Measurements from ENCODE around the gene RETREG1. TPM values are rescaled to one million over a fixed set of nuclear protein-coding genes. Genes with fewer than 3 reads are reported as not detected.

The RETREG1 gene
- total RNA-seq, 4 donors from 2014 or later, result 0.51 to 12.5 (median 4.5) TPM

- Histone ChIP-seq H3K27ac (no peak overlapping the region), H3K4me3 (no peak overlapping the region), H3K9me3 (no peaks in the 10 kb centered on the region), H3K4me1 (no peaks in the 10 kb centered on the region), H3K27me3 (no peaks in the 10 kb centered on the region), H3K36me3 (no peaks in the 10 kb centered on the region)
- intact Hi-C loops (cut with DNase I; ENCODE audit: low total_unique reads), result no loop called here
- no peak for TF ChIP-seq CTCF (IDR thresholded peaks at IDR 0.05)
- no peak for TF ChIP-seq POLR2A (IDR thresholded peaks at IDR 0.05)
- DNase-seq, result no peak
These were observed 27.6 kb upstream of the RETREG1 start for GRCh38 chr5:16644301-16644889.

- Histone ChIP-seq H3K36me3 (no peaks in the 10 kb centered on the region), H3K27me3 (no peaks in the 10 kb centered on the region), H3K4me3 (no peak overlapping the region), H3K27ac (no peak overlapping the region), H3K9me3 (no peaks in the 10 kb centered on the region), H3K4me1 (no peaks in the 10 kb centered on the region)
- DNase-seq, result no peak
- intact Hi-C loops (cut with DNase I; ENCODE audit: low total_unique reads), result no loop called here
- no peak for TF ChIP-seq CTCF (IDR thresholded peaks at IDR 0.05)
These were observed 26.1 kb upstream of the RETREG1 start for GRCh38 chr5:16642867-16643266.

GRCh38 chr5:16639206-16639605, 22.4 kb upstream of the RETREG1 start:
- Histone ChIP-seq H3K36me3 (no peaks in the 10 kb centered on the region), H3K9me3 (no peaks in the 10 kb centered on the region), H3K4me3 (no peak overlapping the region), H3K4me1 (no peaks in the 10 kb centered on the region), H3K27me3 (no peaks in the 10 kb centered on the region), H3K27ac (no peak overlapping the region)
- DNase-seq, result no peak
- TF ChIP-seq POLR2A (IDR thresholded peaks at IDR 0.05) (no peak), CTCF (IDR thresholded peaks at IDR 0.05) (no peak)
- intact Hi-C loops (cut with DNase I; ENCODE audit: low total_unique reads), result no loop called here

- intact Hi-C loops (cut with DNase I; ENCODE audit: low total_unique reads), result no loop called here
- H3K4me1 ChIP-seq, result no peaks in the 10 kb centered on the region
- DNase-seq, result no peak
- H3K9me3 ChIP-seq, result no peaks in the 10 kb centered on the region
- no peak for TF ChIP-seq CTCF (IDR thresholded peaks at IDR 0.05)
- TF ChIP-seq POLR2A (IDR thresholded peaks at IDR 0.05), result no peak
- H3K27me3 ChIP-seq, result no peaks in the 10 kb centered on the region
- H3K4me3 ChIP-seq, result no peak overlapping the region
- no peak overlapping the region for H3K27ac ChIP-seq
- H3K36me3 ChIP-seq, result no peaks in the 10 kb centered on the region
These were observed 11.6 kb upstream of the RETREG1 start for GRCh38 chr5:16628376-16628775.

- no peak overlapping the region for H3K4me3 ChIP-seq
- DNase-seq, result no peak
- no peaks in the 10 kb centered on the region for H3K27me3 ChIP-seq
- TF ChIP-seq CTCF (IDR thresholded peaks at IDR 0.05), result no peak
- no peak for TF ChIP-seq POLR2A (IDR thresholded peaks at IDR 0.05)
- no peaks in the 10 kb centered on the region for H3K36me3 ChIP-seq
- no peaks in the 10 kb centered on the region for H3K9me3 ChIP-seq
- H3K27ac ChIP-seq, result no peak overlapping the region
- no peaks in the 10 kb centered on the region for H3K4me1 ChIP-seq
- intact Hi-C loops (cut with DNase I; ENCODE audit: low total_unique reads), result no loop called here
These were observed 10.0 kb upstream of the RETREG1 start for GRCh38 chr5:16626696-16627264.
